ENCODE data around the gene HES5. TPM values are rescaled to one million over a fixed set of nuclear protein-coding genes. Genes with fewer than 3 reads are reported as not detected.
A peak's percentile ranks its signal among the peaks of the same experiment; 100 is the strongest.

Gene HES5
- total RNA-seq, 2 experiments from 2014 or later, result not detected

- ChIA-PET POLR2A (no interaction called here), CTCF (ENCODE audit: unreplicated experiment) (interaction anchor here (0.6 kb wide), 1 partner anchor 32 kb away, joined by 6 read pairs; the partner anchor contains the start of gene PANK4)
- no peak overlapping the region for H2AFZ ChIP-seq (ENCODE audit: low read length)
- no peaks in the 10 kb centered on the region for H3K79me2 ChIP-seq (ENCODE audit: insufficient read depth, low read depth, low read length)
- no peaks in the 10 kb centered on the region for H3K9me2 ChIP-seq (ENCODE audit: insufficient read depth, low read length)
- no peaks in the 10 kb centered on the region for H3K36me3 ChIP-seq (ENCODE audit: insufficient read depth, low read length)
- no peak overlapping the region for H3K4me3 ChIP-seq (ENCODE audit: low read depth, low read length, poor library complexity, severe bottlenecking)
- no peak overlapping the region for H3K27ac ChIP-seq (ENCODE audit: low read depth, low read length, poor library complexity, severe bottlenecking)
- no TSS peak for BruUV-seq (replicated peaks)
- TF ChIP-seq EZH2phosphoT487 (IDR thresholded peaks at IDR 0.05; ENCODE audit: borderline replicate concordance, low read depth, low read length), result no peak
- no peak for TF ChIP-seq CTCF (conservative IDR thresholded peaks at IDR 0.05; ENCODE audit: low read length)
- H4K20me1 ChIP-seq (ENCODE audit: insufficient read depth, low read length), result no peaks in the 10 kb centered on the region
- peaks cover 20% of the 10 kb centered on the region for H3K4me1 ChIP-seq (ENCODE audit: insufficient read depth, low read length, poor library complexity, severe bottlenecking)
- H3K4me2 ChIP-seq (ENCODE audit: low read length), result no peak overlapping the region
- no peak for DNase-seq (ENCODE audit: low spot score)
- intact Hi-C loops (cut with micrococcal nuclease; ENCODE audit: unreplicated experiment), result no loop called here
- no peaks in the 10 kb centered on the region for H3K9me3 ChIP-seq (ENCODE audit: low read length)
These were observed 27.7 kb upstream of the HES5 start for GRCh38 chr1:2557482-2558400.

- Histone ChIP-seq H2AFZ (ENCODE audit: low read length) (peak overlapping the region; percentile 77; the same call in 1 of the 2 replicates), H3K4me2 (ENCODE audit: low read length) (peak overlapping the region; percentile 73), H3K4me3 (ENCODE audit: low read depth, low read length, poor library complexity, severe bottlenecking) (peak overlapping the region; percentile 65), H3K36me3 (ENCODE audit: insufficient read depth, low read length) (no peaks in the 10 kb centered on the region), H3K27ac (ENCODE audit: low read depth, low read length, poor library complexity, severe bottlenecking) (peak overlapping the region; percentile 41), H3K79me2 (ENCODE audit: insufficient read depth, low read depth, low read length) (no peaks in the 10 kb centered on the region), H4K20me1 (ENCODE audit: insufficient read depth, low read length) (no peaks in the 10 kb centered on the region), H3K4me1 (ENCODE audit: insufficient read depth, low read length, poor library complexity, severe bottlenecking) (peaks cover 20% of the 10 kb centered on the region), H3K9me3 (ENCODE audit: low read length) (no peaks in the 10 kb centered on the region), H3K9me2 (ENCODE audit: insufficient read depth, low read length) (no peaks in the 10 kb centered on the region)
- DNase-seq (ENCODE audit: low spot score), result no peak
- TF ChIP-seq EZH2phosphoT487 (IDR thresholded peaks at IDR 0.05; ENCODE audit: borderline replicate concordance, low read depth, low read length) (no peak), CTCF (conservative IDR thresholded peaks at IDR 0.05; ENCODE audit: low read length) (no peak)
- ChIA-PET CTCF (ENCODE audit: unreplicated experiment) (no interaction called here), POLR2A (interaction anchor here (1.3 to 1.6 kb wide), 2 partner anchors 26 to 28 kb away, joined by 4 read pairs; no protein-coding TSS in a partner anchor)
- intact Hi-C loops (cut with micrococcal nuclease; ENCODE audit: unreplicated experiment), result loop anchor here (1.0 kb wide), 1 partner anchor 28 kb away; no protein-coding TSS in a partner anchor
- no TSS peak for BruUV-seq (replicated peaks)
These were observed 26.8 kb upstream of the HES5 start for GRCh38 chr1:2556678-2557481.
